GM12878 (cell line): ENCODE results near the gene FCGR2B. TPM values are rescaled to one million over a fixed set of nuclear protein-coding genes. Genes with fewer than 3 reads are reported as not detected.

Experiments used
- ATF7 ChIP-seq: fragments of 450-650 bp; IDR thresholded peaks from 2 replicates; pipeline ENCODE4 v1.6.1; 2016; ENCODE audit warnings: low read depth, mild to moderate bottlenecking
- BCLAF1 ChIP-seq: fragments of 450-650 bp; IDR thresholded peaks from 2 replicates; pipeline ENCODE4 v1.6.1; 2017; ENCODE audit warnings: antibody characterized with exemption, mild to moderate bottlenecking, moderate library complexity
- CBX3 ChIP-seq: fragments of 200-600 bp; sonication (generic); IDR thresholded peaks from 2 replicates; pipeline ENCODE4 v1.6.1; 2016; ENCODE audit warnings: low read depth, borderline replicate concordance
- CHD2 ChIP-seq: IDR thresholded peaks from 2 replicates; pipeline ENCODE4 v1.6.1; 2011; ENCODE audit warnings: low read depth, low read length, improper control_type of control experiment, borderline replicate concordance
- CREM ChIP-seq: IDR thresholded peaks from 2 replicates; pipeline ENCODE4 v1.6.1; 2014; ENCODE audit warnings: antibody characterized with exemption, low read depth
- CTCF ChIP-seq, 3 experiments: IDR thresholded peaks in 2 of 3; conservative IDR thresholded peaks in 1 of 3; 2 replicates each; pipeline ENCODE4 v1.5.1; 2011; ENCODE audit warnings: low read depth in 3 of 3, low read length in 3 of 3, mild to moderate bottlenecking in 3 of 3, control low read depth in 2 of 3, moderate library complexity in 2 of 3, inconsistent platforms in 1 of 3, mixed read lengths in 1 of 3; ENCODE audit not compliant: control insufficient read depth in 2 of 3, insufficient read depth in 1 of 3; ENCODE audit errors: extremely low read depth in 1 of 3
- CUX1 ChIP-seq: IDR thresholded peaks from 2 replicates; pipeline ENCODE4 v1.6.1; 2012; ENCODE audit warnings: improper control_type of control experiment, low read depth, low read length; ENCODE audit not compliant: insufficient replicate concordance
- ELK1 ChIP-seq: IDR thresholded peaks from 2 replicates; pipeline ENCODE4 v1.6.1; 2012; ENCODE audit warnings: low read depth, low read length, improper control_type of control experiment
- FOS ChIP-seq: IDR thresholded peaks from 3 replicates; pipeline ENCODE4 v1.6.1; 2011; ENCODE audit warnings: borderline replicate concordance; ENCODE audit not compliant: insufficient read length; ENCODE audit errors: extremely low read depth
- JUND ChIP-seq: IDR thresholded peaks from 2 replicates; pipeline ENCODE4 v1.6.1; 2012; ENCODE audit warnings: low read depth, mild to moderate bottlenecking, low read length, improper control_type of control experiment, moderate library complexity
- RUNX3 ChIP-seq: IDR thresholded peaks from 2 replicates; pipeline ENCODE4 v1.6.1; 2012; ENCODE audit warnings: low read length, inconsistent platforms
- SIN3A ChIP-seq: IDR thresholded peaks from 2 replicates; pipeline ENCODE4 v1.6.1; 2012; ENCODE audit warnings: low read depth, low read length, improper control_type of control experiment
- SKIL ChIP-seq: fragments of 450-650 bp; IDR thresholded peaks from 2 replicates; pipeline ENCODE4 v1.6.1; 2017; ENCODE audit warnings: mild to moderate bottlenecking, low read depth, inconsistent platforms; ENCODE audit not compliant: poor library complexity, severe bottlenecking
- SUPT20H ChIP-seq: IDR thresholded peaks from 2 replicates; pipeline ENCODE4 v1.6.1; 2011; ENCODE audit warnings: low read depth, mild to moderate bottlenecking, low read length, moderate library complexity, borderline replicate concordance; ENCODE audit not compliant: control insufficient read depth
- TBL1XR1 ChIP-seq: IDR thresholded peaks from 2 replicates; pipeline ENCODE4 v1.6.1; 2012; ENCODE audit warnings: low read depth, low read length, improper control_type of control experiment
- YY1 ChIP-seq: IDR thresholded peaks from 2 replicates; pipeline ENCODE4 v1.6.1; 2011; ENCODE audit warnings: low read depth, mild to moderate bottlenecking, low read length
- polyA plus RNA-seq, 11 experiments: library from polyadenylated mRNA; depleted of rRNA in 4 of 11; unstranded in 6 of 11; stranded (reverse) in 5 of 11; fragments of >200 nt; fragmentation: Nextera tagmentation in 4 of 11; fragmentation: Illumina TruSeq in 1 of 11; extraction: Ambion mirVana in 4 of 11; extraction: Trizol in 1 of 11; gene quantifications; 1 replicate in 1 of 11; 2 replicates in 10 of 11; pipeline versions ENCODE4 v1.2.1 to v1.2.3, GENCODE V29; 2011 to 2016; ENCODE audit warnings: inconsistent platforms in 2 of 11, missing spikeins in 2 of 11, low read depth in 1 of 11
- total RNA-seq, 4 experiments: library from RNA; depleted of rRNA in 3 of 4; stranded (reverse); fragments of >200 nt in 3 of 4; fragmentation: Illumina TruSeq in 1 of 4; extraction: Trizol in 1 of 4; gene quantifications; 2 replicates each; pipeline versions ENCODE4 v1.2.1 to v1.2.3, GENCODE V29; 2013 to 2021

Gene FCGR2B
- total and polyA plus RNA-seq, 10 of the 15 experiments (the other 5 are each of a cell fraction or from before 2014, with no cell fraction given) = 76.6 to 216 (median 108) TPM

GRCh38 chr1:161727256-161727924 lies 64.4 kb downstream of the FCGR2B start (continued):
- no peak for TF ChIP-seq CTCF (IDR thresholded peaks at IDR 0.05 in 2 of 3, conservative IDR thresholded peaks at IDR 0.05 in 1 of 3; ENCODE audit: control insufficient read depth in 2 of 3, extremely low read depth in 1 of 3, insufficient read depth in 1 of 3, low read depth in 3 of 3, low read length in 3 of 3)
- TF ChIP-seq YY1 = no peak
- TF ChIP-seq BCLAF1 = no peak
- no peak for TF ChIP-seq JUND
- TF ChIP-seq ELK1 = no peak
- no peak for TF ChIP-seq FOS
- TF ChIP-seq SIN3A = no peak
- peak; percentile 98 for TF ChIP-seq RUNX3
- no peak for TF ChIP-seq SKIL
- no peak for TF ChIP-seq TBL1XR1
- no peak for TF ChIP-seq ATF7
- no peak for TF ChIP-seq CHD2
- TF ChIP-seq CUX1 = no peak
- TF ChIP-seq SUPT20H = no peak
- TF ChIP-seq CBX3 = no peak
- TF ChIP-seq CREM = peak; percentile 39; the same call in 1 of the 2 replicates
